Mammary epithelial cell (primary cell): ENCODE data around the gene SLC20A1.

Experiments used
- CTCF ChIP-seq, 2 donors: IDR thresholded peaks in 1 of 2; conservative IDR thresholded peaks in 1 of 2; 2 replicates each; pipeline ENCODE4 v1.5.1; 2011 to 2012; ENCODE audit warnings: inconsistent platforms in 2 of 2, low read length in 2 of 2, mild to moderate bottlenecking in 2 of 2, control low read depth in 1 of 2, low read depth in 1 of 2; ENCODE audit not compliant: insufficient read depth in 1 of 2; ENCODE audit errors: extremely low read depth in 1 of 2
- EZH2 ChIP-seq: IDR thresholded peaks from 2 replicates; pipeline ENCODE4 v1.6.1; 2012; ENCODE audit warnings: low read length, inconsistent platforms, borderline replicate concordance

- no peak for TF ChIP-seq CTCF (conservative IDR thresholded peaks at IDR 0.05 in 1 of 2, IDR thresholded peaks at IDR 0.05 in 1 of 2; ENCODE audit: extremely low read depth in 1 of 2, insufficient read depth in 1 of 2, low read depth in 1 of 2, low read length in 2 of 2)
- TF ChIP-seq EZH2 = no peak
These were observed 5.3 kb upstream of the SLC20A1 start for GRCh38 chr2:112640467-112640799.
